GM12865 (cell line): ENCODE data around the gene ZBTB4.

Source experiments
- DNase-seq: peaks from one replicate; pipeline ENCODE4 v3.0.0; 2010; ENCODE audit warnings: low read depth
- H3K4me3 ChIP-seq: 2 replicates; pipeline ENCODE4 v1.5.1; 2011; ENCODE audit warnings: mild to moderate bottlenecking, low read depth, low read length, control low read depth
- CTCF ChIP-seq: IDR thresholded peaks from 2 replicates; pipeline ENCODE4 v1.5.1; 2011; ENCODE audit warnings: low read length, control low read depth, low read depth, inconsistent platforms; ENCODE audit not compliant: insufficient read depth; ENCODE audit errors: missing control alignments

The ZBTB4 gene

DNA sequence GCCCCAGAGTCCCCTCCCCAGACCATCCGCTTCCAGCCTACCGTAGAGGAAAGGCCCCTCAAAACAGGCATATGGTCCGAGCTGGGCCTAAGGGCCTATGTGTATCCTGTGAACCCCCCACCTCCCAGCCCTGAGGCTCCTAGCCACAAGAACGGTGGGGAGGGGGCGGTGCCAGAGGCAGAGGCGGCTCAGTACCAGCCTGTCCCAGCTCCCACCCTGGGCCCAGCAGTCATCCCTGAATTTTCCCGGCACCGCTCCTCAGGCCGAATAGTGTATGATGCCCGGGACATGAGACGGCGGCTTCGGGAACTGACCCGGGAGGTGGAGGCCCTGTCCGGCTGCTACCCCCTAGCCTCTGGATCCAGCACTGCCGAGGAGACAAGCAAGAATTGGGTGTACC, 58.2 kb downstream of the ZBTB4 start:
- no peak for DNase-seq
- no peak for TF ChIP-seq CTCF
- no peak overlapping the region for H3K4me3 ChIP-seq

- H3K4me3 ChIP-seq = no peak within 1 kb of the TSS
- DNase-seq = no peak
- TF ChIP-seq CTCF = no peak
Observed at GRCh38 chr17:7419819-7420610, 59.4 kb downstream of the ZBTB4 start, which contains the start of gene SPEM1. Gene SPEM1 (plus strand): TSS chr17:7420324. CDS start chr17:7420385, 61 bp downstream.

GRCh38 chr17:7418472-7419152, 60.8 kb downstream of the ZBTB4 start:
- H3K4me3 ChIP-seq = no peak overlapping the region
- no peak for TF ChIP-seq CTCF
- DNase-seq = no peak

- no peak for DNase-seq
- no peak for TF ChIP-seq CTCF
Observed at GRCh38 chr17:7417056-7417655, 62.3 kb downstream of the ZBTB4 start.

DNA sequence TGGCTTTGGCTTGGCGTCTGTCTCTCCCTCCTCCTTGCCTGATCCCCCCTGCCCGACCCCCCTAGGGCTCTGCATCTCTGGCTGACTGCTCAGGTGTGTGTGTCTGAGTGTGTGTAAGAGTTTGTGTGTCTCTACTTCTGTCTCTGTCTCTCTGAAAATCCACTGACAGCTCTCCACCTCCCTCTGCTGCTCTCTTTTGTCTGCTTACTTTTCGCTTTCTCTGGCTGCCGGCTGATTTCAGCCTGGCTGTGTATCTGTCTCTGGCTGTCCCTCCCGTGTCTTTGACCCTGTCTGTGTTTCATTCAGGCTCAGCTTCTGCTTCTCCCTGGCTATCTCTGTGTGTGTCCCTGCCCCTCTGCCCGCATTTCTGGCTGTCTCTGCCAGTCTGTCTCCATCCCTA, 63.1 kb downstream of the ZBTB4 start:
- TF ChIP-seq CTCF = no peak
- no peak overlapping the region for H3K4me3 ChIP-seq
- DNase-seq = no peak

More at GRCh38 chr17:7417056-7417655, 62.3 kb downstream of the ZBTB4 start:
- H3K4me3 ChIP-seq = no peak overlapping the region

GRCh38 chr17:7415784-7416183, 63.6 kb downstream of the ZBTB4 start:
- H3K4me3 ChIP-seq = no peak overlapping the region
- no peak for DNase-seq
- no peak for TF ChIP-seq CTCF
